Gastroesophageal sphincter (tissue), 4 donors: ENCODE results near the gene DNAL4. TPM values are rescaled to one million over a fixed set of nuclear protein-coding genes. Genes with fewer than 3 reads are reported as not detected.

ENCODE experiments used
- ATAC-seq: fragments of 150-250 bp; one replicate; pipeline ENCODE4 v1.9.1; 2016; ENCODE audit warnings: mild to moderate bottlenecking, moderate library complexity
- H3K27ac ChIP-seq, 4 donors: fragments of 200-600 bp; sonication (generic) in 3 of 4; 1 replicate in 3 of 4; 2 replicates in 1 of 4; pipeline ENCODE4 v1.5.1; 2016 to 2019
- H3K27me3 ChIP-seq: fragments of 200-600 bp; sonication (generic); one replicate; pipeline ENCODE4 v1.5.1; 2019
- H3K36me3 ChIP-seq, 2 donors: fragments of 200-600 bp; sonication (generic); one replicate each; pipeline ENCODE4 v1.5.1; 2019; ENCODE audit warnings: control low read depth in 1 of 2
- H3K4me1 ChIP-seq, 3 donors: fragments of 200-600 bp; sonication (generic); 1 replicate in 2 of 3; 2 replicates in 1 of 3; pipeline ENCODE4 v1.5.1; 2016 to 2019; ENCODE audit warnings: control low read depth in 2 of 3
- H3K4me3 ChIP-seq, 2 donors: fragments of 200-600 bp; sonication (generic); one replicate each; pipeline ENCODE4 v1.5.1; 2019; ENCODE audit warnings: mild to moderate bottlenecking in 1 of 2, moderate library complexity in 1 of 2
- H3K9me3 ChIP-seq, 3 donors: fragments of 200-600 bp; sonication (generic); one replicate each; pipeline ENCODE4 v1.5.1; 2017 to 2019; ENCODE audit warnings: control low read depth in 2 of 3
- CTCF ChIP-seq, 4 experiments: fragments of 200-600 bp in 2 of 4; fragments of 450-650 bp in 2 of 4; sonication (generic) in 1 of 4; IDR thresholded peaks; one replicate each; pipeline ENCODE4 v1.5.1; 2017 to 2019; ENCODE audit warnings: antibody characterized with exemption in 4 of 4, mild to moderate bottlenecking in 2 of 4, moderate library complexity in 2 of 4
- EP300 ChIP-seq: sonication (generic); formaldehyde crosslinking; IDR thresholded peaks from one replicate; pipeline ENCODE4 v1.6.1; 2017; ENCODE audit warnings: antibody characterized with exemption, mild to moderate bottlenecking
- POLR2A ChIP-seq, 2 donors: fragments of 450-650 bp; IDR thresholded peaks; one replicate each; pipeline ENCODE4 v1.6.1; 2017; ENCODE audit warnings: antibody characterized with exemption in 2 of 2, mild to moderate bottlenecking in 2 of 2, moderate library complexity in 1 of 2
- POLR2AphosphoS5 ChIP-seq: sonication (generic); formaldehyde crosslinking; IDR thresholded peaks from one replicate; pipeline ENCODE4 v1.6.1; 2017; ENCODE audit warnings: antibody characterized with exemption
- WGBS, 2 donors: methylation state at CpG; one replicate each; pipeline ENCODE4 v1.1.5; 2018; ENCODE audit warnings: low coverage in 1 of 2; 5-methylcytosine and 5-hydroxymethylcytosine counted together
- total RNA-seq, 4 donors: library from RNA; depleted of rRNA; stranded (reverse); fragments of >200 nt; gene quantifications; one replicate each; pipeline ENCODE4 v1.1.0, GENCODE V29; 2016

DNAL4 gene
- total RNA-seq, 4 donors from 2014 or later: 10.0 to 16.1 (median 14.6) TPM

GRCh38 chr22:38796262-38796957, 2.5 kb upstream of the DNAL4 start:
- ATAC-seq: no peak
- 74 to 79% methylated on average over 5 to 9 of the region's 12 CpGs for WGBS, 2 donors
- TF ChIP-seq CTCF (IDR thresholded peaks at IDR 0.05) (no peak), POLR2A (IDR thresholded peaks at IDR 0.05) (no peak), POLR2AphosphoS5 (no peak)
- Histone ChIP-seq H3K4me1 (peaks cover 0 to 16% (median 2%) of the 10 kb centered on the region in 3 donors), H3K27me3 (no peaks in the 10 kb centered on the region), H3K4me3 (no peak overlapping the region), H3K36me3 (no peaks in the 10 kb centered on the region), H3K27ac (no peak overlapping the region), H3K9me3 (no peaks in the 10 kb centered on the region)

- TF ChIP-seq EP300 (no peak), POLR2A (IDR thresholded peaks at IDR 0.05) (no peak), CTCF (IDR thresholded peaks at IDR 0.05) (no peak), POLR2AphosphoS5 (no peak)
- H3K27ac ChIP-seq: no peak overlapping the region
- no peaks in the 10 kb centered on the region for H3K9me3 ChIP-seq
- no peaks in the 10 kb centered on the region for H3K27me3 ChIP-seq
- no peak overlapping the region for H3K4me3 ChIP-seq
- no peak for ATAC-seq
- WGBS, 2 donors: 57 to 64% methylated on average over 3 to 4 of the region's 4 CpGs
- peaks cover 0 to 16% (median 2%) of the 10 kb centered on the region in 3 donors for H3K4me1 ChIP-seq
- peaks cover 0 to 3% of the 10 kb centered on the region in 2 donors for H3K36me3 ChIP-seq
These were observed 1.6 kb upstream of the DNAL4 start for GRCh38 chr22:38795569-38795968.

- H3K27ac ChIP-seq: peak overlapping the region; percentile 54 to 92 (median 88)
- WGBS, 2 donors: 22 to 23% methylated on average over 8 to 9 of the region's 9 CpGs
- no peaks in the 10 kb centered on the region for H3K9me3 ChIP-seq
- H3K4me1 ChIP-seq: peaks cover 2 to 30% (median 5%) of the 10 kb centered on the region in 3 donors
- H3K4me3 ChIP-seq: peak overlapping the region; percentile 85 to 89
- no peak for TF ChIP-seq POLR2A (IDR thresholded peaks at IDR 0.05)
- no peak for TF ChIP-seq CTCF (IDR thresholded peaks at IDR 0.05)
- no peak for ATAC-seq
- peaks cover 0 to 15% of the 10 kb centered on the region in 2 donors for H3K36me3 ChIP-seq
- no peaks in the 10 kb centered on the region for H3K27me3 ChIP-seq
These were observed 626 bp downstream of the DNAL4 start for GRCh38 chr22:38793317-38793716.

- Histone ChIP-seq H3K27me3 (no peaks in the 10 kb centered on the region), H3K4me1 (peaks cover 5 to 34% (median 9%) of the 10 kb centered on the region in 3 donors), H3K27ac (peak overlapping the region in 3 of 4 donors; percentile 84 to 92 (median 91)), H3K4me3 (peak overlapping the region in 1 of 2 donors; percentile 89), H3K9me3 (no peaks in the 10 kb centered on the region), H3K36me3 (peaks cover 0 to 15% of the 10 kb centered on the region in 2 donors)
- WGBS, 2 donors: 62 to 76% methylated on average over 3 to 4 of the region's 4 CpGs
- TF ChIP-seq POLR2AphosphoS5: no peak
- TF ChIP-seq EP300: no peak
- no peak for TF ChIP-seq POLR2A (IDR thresholded peaks at IDR 0.05)
- no peak for TF ChIP-seq CTCF (IDR thresholded peaks at IDR 0.05)
- no peak for ATAC-seq
These were observed 1.1 kb downstream of the DNAL4 start for GRCh38 chr22:38792833-38793232.

GRCh38 chr22:38789606-38790005, 4.3 kb downstream of the DNAL4 start:
- Histone ChIP-seq H3K4me1 (peaks cover 8 to 61% (median 10%) of the 10 kb centered on the region in 3 donors), H3K27me3 (no peaks in the 10 kb centered on the region), H3K27ac (peak overlapping the region in 2 of 4 donors; percentile 74), H3K4me3 (no peak overlapping the region), H3K36me3 (peaks cover 0 to 15% of the 10 kb centered on the region in 2 donors), H3K9me3 (no peaks in the 10 kb centered on the region)
- no peak for ATAC-seq
- 90 to 96% methylated on average over 3 to 4 of the region's 4 CpGs for WGBS, 2 donors
- TF ChIP-seq POLR2A (IDR thresholded peaks at IDR 0.05) (no peak), EP300 (no peak), CTCF (IDR thresholded peaks at IDR 0.05) (no peak), POLR2AphosphoS5 (no peak)
